SH-SY5Y (cell line): ENCODE measurements around the gene ACBD6.

ENCODE experiments used
- GATA2 ChIP-seq: IDR thresholded peaks from 2 replicates; pipeline ENCODE4 v1.6.1; 2011; ENCODE audit warnings: mild to moderate bottlenecking, low read depth, low read length
- GATA3 ChIP-seq: IDR thresholded peaks from 2 replicates; pipeline ENCODE4 v1.6.1; 2011; ENCODE audit warnings: low read depth, mild to moderate bottlenecking, low read length, moderate library complexity

ACBD6 gene

DNA sequence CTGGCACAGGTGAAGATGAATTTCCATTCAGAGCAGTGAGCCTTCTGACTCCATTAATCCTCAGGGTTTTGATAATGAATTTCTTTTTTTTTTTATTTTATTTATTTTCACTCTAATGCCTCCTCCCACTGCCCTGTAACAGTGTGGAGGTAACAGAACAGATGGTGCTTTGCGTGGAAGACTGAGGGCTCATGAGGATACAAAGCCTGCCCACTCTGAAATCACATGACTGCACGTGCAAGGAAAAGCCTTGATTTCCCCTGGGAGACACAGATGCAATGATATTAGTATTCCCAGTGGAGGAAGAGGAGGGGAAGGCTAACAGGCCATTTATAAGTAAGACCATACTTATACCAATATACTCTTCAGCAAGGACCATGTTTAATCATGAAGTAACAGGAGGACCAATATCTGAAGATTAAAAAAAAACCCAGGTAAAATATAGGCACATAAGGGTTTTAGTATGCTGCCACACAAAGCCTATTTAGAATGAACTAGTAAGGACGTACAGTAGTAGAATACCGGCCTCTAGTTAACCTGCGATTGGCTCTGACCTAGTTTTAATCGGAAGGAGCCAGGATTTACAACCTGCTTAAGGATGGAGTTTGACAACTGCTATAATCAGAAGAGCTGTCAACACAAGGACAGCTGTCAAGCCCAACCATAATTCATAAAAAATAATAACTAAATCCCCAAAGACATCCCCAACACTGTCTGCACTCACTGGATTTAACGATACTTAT is 202.7 kb downstream of the ACBD6 start:
- TF ChIP-seq GATA3 (no peak), GATA2 (no peak)

GRCh38 chr1:180295999-180296398 is 206.4 kb downstream of the ACBD6 start:
- TF ChIP-seq GATA3 (no peak), GATA2 (no peak)

DNA sequence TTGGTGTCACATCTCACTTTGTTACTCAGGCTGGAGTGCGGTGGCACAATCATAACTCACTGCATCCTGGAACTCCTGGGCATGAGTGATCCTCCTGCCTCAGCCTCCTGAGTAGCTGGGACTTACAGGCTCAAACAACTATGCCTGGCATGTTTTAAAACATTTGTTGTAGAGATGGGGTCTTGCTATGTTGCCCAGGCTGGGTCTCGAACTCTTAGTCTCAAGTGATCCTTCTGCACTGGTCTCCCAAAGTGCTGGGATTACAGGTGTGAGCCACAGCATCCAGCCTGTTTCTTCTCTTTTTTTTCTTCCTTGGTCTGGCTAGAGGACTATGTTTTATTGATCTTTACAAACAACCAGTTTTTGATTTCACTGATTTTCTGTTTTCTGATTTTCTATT is 207.7 kb downstream of the ACBD6 start:
- TF ChIP-seq GATA2 (no peak), GATA3 (no peak)

- TF ChIP-seq GATA2 = no peak
- TF ChIP-seq GATA3 = no peak
Observed at GRCh38 chr1:180291004-180291403, 211.4 kb downstream of the ACBD6 start.

DNA sequence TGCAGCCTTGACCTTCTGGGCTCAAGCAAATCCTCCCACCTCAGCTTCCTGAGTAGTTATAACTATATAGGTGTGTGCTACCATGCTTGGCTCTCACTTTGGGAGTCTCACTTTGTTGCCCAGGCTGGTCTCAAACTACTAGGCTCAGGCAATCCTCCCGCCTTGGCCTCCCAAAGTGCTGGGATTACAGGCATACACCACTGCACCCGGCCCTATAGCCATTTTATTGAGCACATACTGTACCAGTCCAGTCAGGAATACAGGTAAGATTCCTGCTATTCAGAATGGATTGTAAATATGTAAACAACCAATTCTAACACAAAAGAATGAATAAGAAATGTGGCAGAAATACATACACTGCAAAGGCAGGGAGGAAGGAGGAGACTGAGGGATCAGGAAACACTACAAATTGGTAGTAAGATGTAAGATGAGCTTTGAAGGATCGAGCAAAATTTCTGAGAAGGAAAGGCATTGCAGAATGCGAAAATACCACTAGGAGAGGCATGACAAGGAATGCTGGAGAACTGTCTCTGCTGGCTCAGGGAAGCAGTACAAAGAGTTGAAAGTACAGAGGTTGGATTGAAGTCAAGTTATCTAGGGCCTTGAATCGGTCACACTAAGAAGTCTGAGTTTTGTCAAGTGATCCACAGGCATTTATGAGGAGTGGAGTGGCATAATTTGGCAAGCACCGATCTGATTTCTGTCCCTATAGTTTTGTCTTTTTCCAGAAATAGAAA is 211.9 kb downstream of the ACBD6 start:
- no peak for TF ChIP-seq GATA2
- TF ChIP-seq GATA3 = no peak

DNA sequence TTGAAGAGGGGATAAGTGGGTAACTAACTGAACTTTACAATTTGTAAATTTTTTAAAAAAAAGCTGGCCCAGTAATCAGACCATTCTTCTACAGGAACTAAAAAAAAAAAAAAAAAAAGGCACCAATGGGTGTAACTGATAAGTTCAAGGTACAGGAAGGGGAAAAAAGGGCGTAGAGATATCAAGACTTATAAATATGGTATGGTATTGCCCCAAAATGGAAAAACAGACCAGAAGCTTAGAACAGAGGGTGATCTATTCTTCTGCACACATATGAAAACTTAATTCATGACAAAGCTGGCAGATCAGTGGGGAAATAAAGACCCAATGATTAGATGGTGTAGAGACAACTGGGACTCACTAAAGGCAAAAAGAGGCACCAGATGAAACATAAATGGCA is 213.4 kb downstream of the ACBD6 start:
- no peak for TF ChIP-seq GATA2
- no peak for TF ChIP-seq GATA3

GRCh38 chr1:180287988-180288705 is 214.2 kb downstream of the ACBD6 start:
- TF ChIP-seq GATA2 (no peak), GATA3 (no peak)

- TF ChIP-seq GATA3 (no peak), GATA2 (no peak)
Observed at GRCh38 chr1:180286417-180286816, 216.0 kb downstream of the ACBD6 start.

GRCh38 chr1:180283098-180283497 is 219.3 kb downstream of the ACBD6 start:
- TF ChIP-seq GATA2 = no peak
- TF ChIP-seq GATA3 = no peak

GRCh38 chr1:180282401-180283044 is 219.9 kb downstream of the ACBD6 start:
- TF ChIP-seq GATA3 = no peak

GRCh38 chr1:180281490-180281889 is 220.9 kb downstream of the ACBD6 start:
- no peak for TF ChIP-seq GATA2
- no peak for TF ChIP-seq GATA3

GRCh38 chr1:180280617-180281016 is 221.8 kb downstream of the ACBD6 start:
- no peak for TF ChIP-seq GATA2
- TF ChIP-seq GATA3 = no peak

DNA sequence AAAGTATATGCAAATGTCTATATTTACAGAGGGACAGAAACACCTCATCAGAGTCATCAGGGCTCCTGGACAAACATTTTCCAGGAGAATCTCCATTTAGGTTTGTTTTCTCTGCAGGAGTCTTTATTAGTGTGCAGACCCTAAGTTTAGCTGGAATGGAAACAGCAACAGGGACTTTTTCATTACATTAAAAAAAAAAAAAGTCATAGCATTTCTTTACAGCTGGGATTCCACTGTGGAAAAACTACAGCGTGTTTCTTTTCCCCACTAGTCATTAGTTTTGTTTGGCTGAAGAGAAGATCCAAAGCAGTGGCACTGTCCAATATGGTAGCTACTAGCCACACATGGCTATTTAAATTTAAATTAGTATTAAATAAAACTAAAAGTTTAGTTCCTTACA is 222.7 kb downstream of the ACBD6 start:
- TF ChIP-seq GATA3 = no peak
